Measurements from ENCODE around the gene IQCE.

IQCE gene

DNA sequence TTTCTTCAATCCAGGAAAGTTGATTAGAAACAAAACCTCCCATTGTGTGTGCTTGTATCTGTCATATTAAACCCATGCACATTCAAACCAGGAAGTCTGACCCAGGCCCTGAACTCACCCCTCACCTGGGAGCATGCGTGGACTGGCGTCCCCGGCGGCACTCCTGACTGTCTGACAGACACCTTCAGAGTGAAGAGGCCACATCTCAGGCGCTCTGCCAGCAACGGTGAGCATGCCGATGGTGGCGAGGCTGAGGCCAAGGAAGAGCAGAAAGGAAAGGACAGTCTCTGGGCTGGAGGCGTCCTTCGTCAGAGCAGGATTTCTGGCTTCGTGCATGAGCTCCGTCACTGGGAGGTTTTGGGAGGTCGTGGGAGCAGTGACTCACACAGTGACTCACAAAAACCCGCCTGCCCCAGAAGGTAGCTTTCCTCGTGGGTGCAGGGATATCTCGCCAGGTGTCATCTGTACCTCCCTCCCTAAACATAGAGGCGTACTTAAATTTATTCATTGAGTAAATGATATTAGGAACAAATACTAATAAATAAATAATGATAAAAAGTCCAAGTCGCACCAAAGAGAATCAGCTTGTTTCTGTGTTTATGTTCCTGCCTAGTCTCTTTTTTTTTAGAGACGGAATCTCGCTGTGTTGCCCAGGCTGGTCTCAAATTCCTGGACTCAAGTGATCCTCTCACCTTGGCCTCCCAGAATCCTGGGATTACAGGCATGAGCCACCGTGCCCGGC is 13.5 kb downstream of the IQCE start:
- no peak for DNase-seq (ENCODE audit: low spot score)
- TF ChIP-seq, protein P1, sequence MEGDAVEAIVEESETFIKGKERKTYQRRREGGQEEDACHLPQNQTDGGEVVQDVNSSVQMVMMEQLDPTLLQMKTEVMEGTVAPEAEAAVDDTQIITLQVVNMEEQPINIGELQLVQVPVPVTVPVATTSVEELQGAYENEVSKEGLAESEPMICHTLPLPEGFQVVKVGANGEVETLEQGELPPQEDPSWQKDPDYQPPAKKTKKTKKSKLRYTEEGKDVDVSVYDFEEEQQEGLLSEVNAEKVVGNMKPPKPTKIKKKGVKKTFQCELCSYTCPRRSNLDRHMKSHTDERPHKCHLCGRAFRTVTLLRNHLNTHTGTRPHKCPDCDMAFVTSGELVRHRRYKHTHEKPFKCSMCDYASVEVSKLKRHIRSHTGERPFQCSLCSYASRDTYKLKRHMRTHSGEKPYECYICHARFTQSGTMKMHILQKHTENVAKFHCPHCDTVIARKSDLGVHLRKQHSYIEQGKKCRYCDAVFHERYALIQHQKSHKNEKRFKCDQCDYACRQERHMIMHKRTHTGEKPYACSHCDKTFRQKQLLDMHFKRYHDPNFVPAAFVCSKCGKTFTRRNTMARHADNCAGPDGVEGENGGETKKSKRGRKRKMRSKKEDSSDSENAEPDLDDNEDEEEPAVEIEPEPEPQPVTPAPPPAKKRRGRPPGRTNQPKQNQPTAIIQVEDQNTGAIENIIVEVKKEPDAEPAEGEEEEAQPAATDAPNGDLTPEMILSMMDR (IDR thresholded peaks at IDR 0.05; ENCODE audit: extremely low read depth, missing control alignments), result no peak

DNA sequence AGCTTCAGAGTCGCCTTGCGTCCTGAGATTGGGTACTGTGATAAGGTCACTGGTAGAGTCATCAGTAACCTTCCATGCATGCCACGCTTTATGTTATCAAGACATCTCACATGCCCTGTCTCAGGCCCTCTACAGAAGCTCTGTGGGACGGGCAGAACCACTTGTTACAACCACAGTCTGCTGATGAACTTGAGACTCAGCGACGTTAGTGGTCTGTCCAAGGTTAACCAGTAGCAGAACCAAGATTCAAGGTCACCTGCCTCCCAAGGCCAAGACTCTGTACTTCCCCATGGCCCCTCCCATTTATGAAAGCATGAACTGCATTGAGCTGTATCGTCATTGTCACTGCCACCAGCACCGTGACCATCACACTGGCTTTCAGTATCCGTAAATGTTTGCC is 15.0 kb downstream of the IQCE start:
- no peak for DNase-seq (ENCODE audit: low spot score)
- TF ChIP-seq, protein P1 (IDR thresholded peaks at IDR 0.05; ENCODE audit: extremely low read depth, missing control alignments), result no peak

DNA sequence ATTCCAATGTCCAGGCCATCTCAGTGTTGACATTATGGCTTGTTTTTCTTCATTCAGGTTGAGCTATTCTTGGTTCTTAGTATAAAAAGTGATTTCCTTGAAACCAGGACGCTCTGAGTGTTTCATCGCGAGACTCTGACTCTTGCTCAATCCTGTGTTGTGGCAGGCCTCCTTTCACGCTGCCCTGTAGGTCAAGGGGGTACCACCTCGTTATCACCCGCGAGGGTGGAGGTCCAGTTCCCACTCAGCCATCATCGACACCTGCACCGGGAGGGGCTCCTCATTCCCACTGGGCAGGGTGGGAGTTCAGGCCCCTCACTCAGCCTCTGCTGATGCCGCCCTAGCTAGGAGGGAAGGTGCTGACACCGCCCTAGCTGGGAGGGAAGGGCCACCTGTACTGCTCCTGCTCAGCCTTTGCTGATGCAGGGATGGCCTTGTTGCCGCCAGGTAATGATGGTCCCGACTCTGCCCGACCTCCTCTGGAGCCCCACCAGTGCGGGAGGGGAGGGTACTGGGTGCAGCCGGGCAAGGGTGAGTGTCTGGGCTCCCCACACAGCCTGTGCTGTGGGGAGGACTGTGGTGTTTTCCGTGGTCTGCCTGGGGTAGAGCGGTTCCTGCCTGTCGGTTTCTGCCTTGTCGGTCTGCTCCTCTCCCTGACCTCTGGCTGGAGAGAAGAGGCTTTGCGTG is 16.4 kb downstream of the IQCE start:
- TF ChIP-seq, protein P1 (IDR thresholded peaks at IDR 0.05; ENCODE audit: extremely low read depth, missing control alignments), result no peak
- DNase-seq (ENCODE audit: low spot score), result no peak

DNA sequence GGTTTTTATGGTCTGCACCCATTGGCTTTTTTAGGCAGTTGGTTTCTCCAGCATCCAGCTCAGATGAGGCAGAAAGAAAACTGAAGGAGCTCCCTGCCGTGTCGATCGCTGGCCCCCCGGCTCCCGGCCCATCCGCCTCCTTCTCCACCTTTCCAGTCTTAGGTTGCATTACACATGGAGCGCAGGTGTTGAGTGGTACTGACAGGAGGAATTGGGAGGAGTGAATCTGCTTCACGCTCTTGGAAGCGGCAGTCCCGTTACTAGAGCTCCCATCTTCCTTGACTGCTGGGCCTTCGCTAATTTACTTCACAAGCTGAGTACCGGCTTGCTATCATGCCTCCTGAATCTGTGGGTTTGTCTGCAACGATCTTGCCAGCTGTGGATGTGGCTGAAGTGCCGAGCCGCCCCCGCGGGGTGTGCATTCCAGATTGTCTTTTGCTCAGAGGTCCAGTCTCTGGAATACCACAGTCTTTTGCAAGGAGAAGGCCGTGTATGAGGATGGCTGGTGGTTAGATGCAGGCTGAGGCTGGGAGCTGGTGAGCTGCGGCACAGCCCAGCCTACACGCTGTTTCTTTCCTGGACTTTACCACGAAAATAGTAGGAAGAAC is 17.1 kb downstream of the IQCE start:
- DNase-seq (ENCODE audit: low spot score), result no peak
- TF ChIP-seq, protein P1 (IDR thresholded peaks at IDR 0.05; ENCODE audit: extremely low read depth, missing control alignments), result no peak

DNA sequence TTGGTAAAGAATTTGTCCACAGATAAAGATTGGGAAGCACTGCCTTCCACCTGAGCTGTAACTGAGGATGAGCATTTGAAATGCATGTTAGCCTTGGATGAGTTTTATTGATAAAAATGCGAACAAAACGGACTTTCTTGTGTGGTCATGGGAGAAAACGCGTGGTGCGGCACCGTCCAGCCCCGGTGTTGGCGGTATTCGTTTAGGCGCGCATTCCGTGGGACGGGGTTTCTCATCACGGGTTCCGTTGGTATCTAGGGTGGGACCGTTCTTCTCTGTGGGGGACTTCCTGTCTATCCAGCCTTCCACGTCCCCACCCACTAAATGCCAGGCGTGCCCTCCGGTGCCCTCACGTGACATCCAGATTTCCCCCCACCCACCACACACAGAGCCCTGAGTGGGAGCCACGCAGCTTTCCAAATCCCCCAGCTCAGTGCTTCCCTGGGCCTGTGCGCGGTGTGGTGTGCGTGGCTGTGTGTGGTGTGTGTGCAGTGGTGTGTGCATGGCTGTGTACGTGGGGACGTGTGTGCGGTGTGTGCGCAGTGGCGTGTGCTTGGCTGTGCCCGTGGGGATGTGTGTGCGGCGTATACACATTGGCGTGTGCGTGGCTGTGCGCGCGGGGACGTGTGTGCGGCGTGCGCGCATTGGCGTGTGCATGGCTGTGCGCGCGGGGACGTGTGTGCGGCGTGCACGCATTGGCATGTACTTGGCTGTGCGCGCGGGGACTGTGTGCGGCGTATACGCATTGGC is 18.1 kb downstream of the IQCE start:
- TF ChIP-seq, protein P1 (IDR thresholded peaks at IDR 0.05; ENCODE audit: extremely low read depth, missing control alignments), result no peak
- no peak for DNase-seq (ENCODE audit: low spot score)

DNA sequence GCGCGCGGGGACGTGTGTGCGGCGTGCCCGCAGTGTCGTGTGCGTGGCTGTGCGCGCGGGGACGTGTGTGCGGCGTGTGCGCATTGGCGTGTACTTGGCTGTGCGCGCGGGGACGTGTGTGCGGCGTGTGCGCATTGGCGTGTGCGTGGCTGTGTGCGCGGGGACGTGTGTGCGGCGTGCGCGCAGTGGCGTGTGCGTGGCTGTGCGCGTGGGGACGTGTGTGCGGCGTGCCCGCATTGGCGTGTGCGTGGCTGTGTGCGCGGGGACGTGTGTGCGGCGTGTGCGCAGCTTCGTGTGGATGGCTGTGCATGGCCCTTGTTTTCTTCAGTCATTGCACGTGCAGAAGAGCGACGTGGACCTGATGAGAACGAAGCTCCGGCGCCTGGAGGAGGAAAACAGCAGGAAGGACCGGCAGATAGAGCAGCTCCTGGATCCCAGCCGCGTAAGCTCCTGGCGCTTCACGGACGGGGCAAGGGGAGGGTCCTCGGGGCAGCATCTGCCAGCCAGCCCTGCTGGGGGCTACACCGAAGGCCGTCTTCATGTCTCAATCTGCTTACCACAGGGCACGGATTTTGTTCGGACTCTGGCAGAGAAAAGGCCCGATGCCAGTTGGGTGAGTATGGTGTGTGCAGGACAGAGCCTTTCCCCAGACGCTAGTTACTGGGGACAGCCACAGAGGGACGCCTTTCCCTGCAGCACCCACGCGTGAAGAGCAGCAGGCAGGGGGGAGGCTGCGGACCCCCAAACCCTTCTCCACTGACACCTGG is 19.3 kb downstream of the IQCE start:
- DNase-seq (ENCODE audit: low spot score), result no peak
- TF ChIP-seq, protein P1 (IDR thresholded peaks at IDR 0.05; ENCODE audit: extremely low read depth, missing control alignments), result no peak

Measured in GM20000 (cell line).